ENCODE data around the gene ESPNL. TPM values are rescaled to one million over a fixed set of nuclear protein-coding genes. Genes with fewer than 3 reads are reported as not detected.

ESPNL gene
- total and polyA plus RNA-seq, 4 donors, result 0.08 to 0.59 (median 0.35) TPM

- 91% methylated on average over 30 of the region's 30 CpGs for WGBS
- no peaks in the 10 kb centered on the region for H3K27me3 ChIP-seq (ENCODE audit: control insufficient read depth in 4 of 4, insufficient read depth in 4 of 4, low read length in 3 of 4)
Observed at GRCh38 chr2:238101891-238102841, 2.0 kb downstream of the ESPNL start.

GRCh38 chr2:238102865-238103264 lies 2.7 kb downstream of the ESPNL start:
- TF ChIP-seq, protein P1, sequence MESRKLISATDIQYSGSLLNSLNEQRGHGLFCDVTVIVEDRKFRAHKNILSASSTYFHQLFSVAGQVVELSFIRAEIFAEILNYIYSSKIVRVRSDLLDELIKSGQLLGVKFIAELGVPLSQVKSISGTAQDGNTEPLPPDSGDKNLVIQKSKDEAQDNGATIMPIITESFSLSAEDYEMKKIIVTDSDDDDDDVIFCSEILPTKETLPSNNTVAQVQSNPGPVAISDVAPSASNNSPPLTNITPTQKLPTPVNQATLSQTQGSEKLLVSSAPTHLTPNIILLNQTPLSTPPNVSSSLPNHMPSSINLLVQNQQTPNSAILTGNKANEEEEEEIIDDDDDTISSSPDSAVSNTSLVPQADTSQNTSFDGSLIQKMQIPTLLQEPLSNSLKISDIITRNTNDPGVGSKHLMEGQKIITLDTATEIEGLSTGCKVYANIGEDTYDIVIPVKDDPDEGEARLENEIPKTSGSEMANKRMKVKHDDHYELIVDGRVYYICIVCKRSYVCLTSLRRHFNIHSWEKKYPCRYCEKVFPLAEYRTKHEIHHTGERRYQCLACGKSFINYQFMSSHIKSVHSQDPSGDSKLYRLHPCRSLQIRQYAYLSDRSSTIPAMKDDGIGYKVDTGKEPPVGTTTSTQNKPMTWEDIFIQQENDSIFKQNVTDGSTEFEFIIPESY (IDR thresholded peaks at IDR 0.05), result no peak
- TF ChIP-seq HNF4G (IDR thresholded peaks at IDR 0.05) (no peak), RAD21 (IDR thresholded peaks at IDR 0.05) (no peak), GABPA (IDR thresholded peaks at IDR 0.05 in 1 of 2, conservative IDR thresholded peaks at IDR 0.05 in 1 of 2) (no peak), EGR1 (IDR thresholded peaks at IDR 0.05; ENCODE audit: low read depth in 2 of 2) (no peak), REST (IDR thresholded peaks at IDR 0.05) (no peak), FOXA2 (IDR thresholded peaks at IDR 0.05) (no peak), JUND (IDR thresholded peaks at IDR 0.05) (no peak)
- 93% methylated on average over 10 of the region's 10 CpGs for WGBS
- no peaks in the 10 kb centered on the region for H3K27me3 ChIP-seq (ENCODE audit: control insufficient read depth in 4 of 4, insufficient read depth in 4 of 4, low read length in 3 of 4)
- no peak overlapping the region for H3K9ac ChIP-seq (ENCODE audit: low read depth in 1 of 2, low read length in 2 of 2)
- no peak overlapping the region for H3K27ac ChIP-seq (ENCODE audit: low read depth in 1 of 2, low read length in 2 of 2)
- no peak for DNase-seq (ENCODE audit: low spot score)
- H3K4me1 ChIP-seq (ENCODE audit: control insufficient read depth in 4 of 4, insufficient read depth in 4 of 4, low read length in 3 of 4), result peaks cover 9 to 21% (median 12%) of the 10 kb centered on the region in 4 donors
- no peak overlapping the region for H3K4me3 ChIP-seq (ENCODE audit: low read depth in 1 of 3, low read length in 3 of 3)
- H3K36me3 ChIP-seq (ENCODE audit: control insufficient read depth in 4 of 4, insufficient read depth in 3 of 4, low read depth in 1 of 4, low read length in 3 of 4), result no peaks in the 10 kb centered on the region
- H3K9me3 ChIP-seq (ENCODE audit: control insufficient read depth in 4 of 4, low read length in 3 of 4), result no peaks in the 10 kb centered on the region

More at GRCh38 chr2:238101891-238102841, 2.0 kb downstream of the ESPNL start:
- Histone ChIP-seq H3K9ac (ENCODE audit: low read depth in 1 of 2, low read length in 2 of 2) (no peak overlapping the region), H3K27ac (ENCODE audit: low read depth in 1 of 2, low read length in 2 of 2) (no peak overlapping the region), H3K4me1 (ENCODE audit: control insufficient read depth in 4 of 4, insufficient read depth in 4 of 4, low read length in 3 of 4) (peaks cover 7 to 16% (median 9%) of the 10 kb centered on the region in 4 donors), H3K36me3 (ENCODE audit: control insufficient read depth in 4 of 4, insufficient read depth in 3 of 4, low read depth in 1 of 4, low read length in 3 of 4) (no peaks in the 10 kb centered on the region), H3K9me3 (ENCODE audit: control insufficient read depth in 4 of 4, low read length in 3 of 4) (no peaks in the 10 kb centered on the region), H3K4me3 (ENCODE audit: low read depth in 1 of 3, low read length in 3 of 3) (no peak overlapping the region)
- TF ChIP-seq NR2F2 (IDR thresholded peaks at IDR 0.05), result no peak
- no peak for TF ChIP-seq RAD21 (IDR thresholded peaks at IDR 0.05)
- DNase-seq (ENCODE audit: low spot score), result no peak
